Measurements from ENCODE around the gene KLK10. TPM values are rescaled to one million over a fixed set of nuclear protein-coding genes. Genes with fewer than 3 reads are reported as not detected.

KLK10 gene
- polyA plus RNA-seq, 1 of the 3 experiments (the other 2 are of a cell fraction) = not detected

DNA sequence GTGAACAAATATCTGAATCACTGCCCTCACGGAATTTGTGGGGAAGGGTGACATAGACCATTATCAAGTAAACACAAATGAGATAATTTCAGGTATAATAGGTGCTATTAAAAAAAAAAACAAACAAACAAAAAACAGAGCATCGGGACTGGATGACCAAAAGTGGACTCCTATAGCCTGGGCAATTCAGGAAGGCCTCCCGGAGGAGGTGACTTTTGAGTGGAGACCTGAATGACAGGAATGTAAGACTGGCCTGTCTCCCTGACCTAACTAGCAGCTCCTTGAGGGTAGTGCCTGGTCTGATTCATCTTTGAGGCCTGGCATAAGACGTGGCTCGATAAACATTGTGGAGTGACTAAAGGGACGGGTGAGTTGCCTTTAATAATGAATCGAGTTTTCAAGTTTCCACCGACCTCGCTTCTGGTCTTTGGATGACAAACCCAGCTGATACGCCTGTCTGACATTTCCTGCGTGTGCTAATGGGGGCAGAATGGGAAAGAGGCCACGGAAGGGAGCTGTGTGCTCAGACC, 6.8 kb downstream of the KLK10 start:
- Histone ChIP-seq H3K36me3 (replicated peaks in 1 of 2; ENCODE audit: control insufficient read depth in 1 of 2, insufficient read depth in 2 of 2, low read length in 1 of 2) (no peaks in the 10 kb centered on the region), H3K4me2 (no peak overlapping the region), H3K27me3 (ENCODE audit: insufficient read depth) (peaks cover 66% of the 10 kb centered on the region), H4K20me1 (ENCODE audit: insufficient read depth) (no peaks in the 10 kb centered on the region), H3F3A (replicated peaks; ENCODE audit: insufficient read depth) (no peaks in the 10 kb centered on the region), H3K9ac (no peak overlapping the region), H3K9me3 (no peaks in the 10 kb centered on the region), H3K4me1 (ENCODE audit: control insufficient read depth in 1 of 2, insufficient read depth in 2 of 2, low read depth in 1 of 2, low read length in 1 of 2) (no peaks in the 10 kb centered on the region), H3K4me3 (ENCODE audit: low read depth in 2 of 2, low read length in 1 of 2) (no peak overlapping the region), H3K9me2 (no peaks in the 10 kb centered on the region), H3K79me2 (ENCODE audit: insufficient read depth) (no peaks in the 10 kb centered on the region), H2AFZ (ENCODE audit: low read depth) (no peak overlapping the region), H3K27ac (ENCODE audit: low read depth in 2 of 2, low read length in 1 of 2) (no peak overlapping the region)
- WGBS (ENCODE audit: low lambda C conversion rate) = 13% methylated on average over 12 of the region's 12 CpGs
- no peak for TF ChIP-seq MXI1 (IDR thresholded peaks at IDR 0.05; ENCODE audit: low read depth, low read length)
- TF ChIP-seq YY1 (IDR thresholded peaks at IDR 0.05; ENCODE audit: low read depth) = no peak
- TF ChIP-seq, protein P1, sequence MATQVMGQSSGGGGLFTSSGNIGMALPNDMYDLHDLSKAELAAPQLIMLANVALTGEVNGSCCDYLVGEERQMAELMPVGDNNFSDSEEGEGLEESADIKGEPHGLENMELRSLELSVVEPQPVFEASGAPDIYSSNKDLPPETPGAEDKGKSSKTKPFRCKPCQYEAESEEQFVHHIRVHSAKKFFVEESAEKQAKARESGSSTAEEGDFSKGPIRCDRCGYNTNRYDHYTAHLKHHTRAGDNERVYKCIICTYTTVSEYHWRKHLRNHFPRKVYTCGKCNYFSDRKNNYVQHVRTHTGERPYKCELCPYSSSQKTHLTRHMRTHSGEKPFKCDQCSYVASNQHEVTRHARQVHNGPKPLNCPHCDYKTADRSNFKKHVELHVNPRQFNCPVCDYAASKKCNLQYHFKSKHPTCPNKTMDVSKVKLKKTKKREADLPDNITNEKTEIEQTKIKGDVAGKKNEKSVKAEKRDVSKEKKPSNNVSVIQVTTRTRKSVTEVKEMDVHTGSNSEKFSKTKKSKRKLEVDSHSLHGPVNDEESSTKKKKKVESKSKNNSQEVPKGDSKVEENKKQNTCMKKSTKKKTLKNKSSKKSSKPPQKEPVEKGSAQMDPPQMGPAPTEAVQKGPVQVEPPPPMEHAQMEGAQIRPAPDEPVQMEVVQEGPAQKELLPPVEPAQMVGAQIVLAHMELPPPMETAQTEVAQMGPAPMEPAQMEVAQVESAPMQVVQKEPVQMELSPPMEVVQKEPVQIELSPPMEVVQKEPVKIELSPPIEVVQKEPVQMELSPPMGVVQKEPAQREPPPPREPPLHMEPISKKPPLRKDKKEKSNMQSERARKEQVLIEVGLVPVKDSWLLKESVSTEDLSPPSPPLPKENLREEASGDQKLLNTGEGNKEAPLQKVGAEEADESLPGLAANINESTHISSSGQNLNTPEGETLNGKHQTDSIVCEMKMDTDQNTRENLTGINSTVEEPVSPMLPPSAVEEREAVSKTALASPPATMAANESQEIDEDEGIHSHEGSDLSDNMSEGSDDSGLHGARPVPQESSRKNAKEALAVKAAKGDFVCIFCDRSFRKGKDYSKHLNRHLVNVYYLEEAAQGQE (IDR thresholded peaks at IDR 0.05; ENCODE audit: low read depth, low read length) = no peak
- no peak for TF ChIP-seq GABPA (IDR thresholded peaks at IDR 0.05; ENCODE audit: low read depth)
- no peak for TF ChIP-seq MEF2A (IDR thresholded peaks at IDR 0.05; ENCODE audit: borderline replicate concordance, low read depth)
- TF ChIP-seq SMC3 (IDR thresholded peaks at IDR 0.05; ENCODE audit: low read depth, low read length) = no peak
- TF ChIP-seq EZH2phosphoT487 (IDR thresholded peaks at IDR 0.05; ENCODE audit: borderline replicate concordance, low read depth) = no peak
- TF ChIP-seq, protein P2, sequence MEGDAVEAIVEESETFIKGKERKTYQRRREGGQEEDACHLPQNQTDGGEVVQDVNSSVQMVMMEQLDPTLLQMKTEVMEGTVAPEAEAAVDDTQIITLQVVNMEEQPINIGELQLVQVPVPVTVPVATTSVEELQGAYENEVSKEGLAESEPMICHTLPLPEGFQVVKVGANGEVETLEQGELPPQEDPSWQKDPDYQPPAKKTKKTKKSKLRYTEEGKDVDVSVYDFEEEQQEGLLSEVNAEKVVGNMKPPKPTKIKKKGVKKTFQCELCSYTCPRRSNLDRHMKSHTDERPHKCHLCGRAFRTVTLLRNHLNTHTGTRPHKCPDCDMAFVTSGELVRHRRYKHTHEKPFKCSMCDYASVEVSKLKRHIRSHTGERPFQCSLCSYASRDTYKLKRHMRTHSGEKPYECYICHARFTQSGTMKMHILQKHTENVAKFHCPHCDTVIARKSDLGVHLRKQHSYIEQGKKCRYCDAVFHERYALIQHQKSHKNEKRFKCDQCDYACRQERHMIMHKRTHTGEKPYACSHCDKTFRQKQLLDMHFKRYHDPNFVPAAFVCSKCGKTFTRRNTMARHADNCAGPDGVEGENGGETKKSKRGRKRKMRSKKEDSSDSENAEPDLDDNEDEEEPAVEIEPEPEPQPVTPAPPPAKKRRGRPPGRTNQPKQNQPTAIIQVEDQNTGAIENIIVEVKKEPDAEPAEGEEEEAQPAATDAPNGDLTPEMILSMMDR (IDR thresholded peaks at IDR 0.05) = no peak
- TF ChIP-seq JUND (IDR thresholded peaks at IDR 0.05) = no peak
- no peak for TF ChIP-seq TCF12 (IDR thresholded peaks at IDR 0.05)
- no peak for TF ChIP-seq TEAD4 (IDR thresholded peaks at IDR 0.05; ENCODE audit: borderline replicate concordance, insufficient read depth)
- TF ChIP-seq, protein P3, sequence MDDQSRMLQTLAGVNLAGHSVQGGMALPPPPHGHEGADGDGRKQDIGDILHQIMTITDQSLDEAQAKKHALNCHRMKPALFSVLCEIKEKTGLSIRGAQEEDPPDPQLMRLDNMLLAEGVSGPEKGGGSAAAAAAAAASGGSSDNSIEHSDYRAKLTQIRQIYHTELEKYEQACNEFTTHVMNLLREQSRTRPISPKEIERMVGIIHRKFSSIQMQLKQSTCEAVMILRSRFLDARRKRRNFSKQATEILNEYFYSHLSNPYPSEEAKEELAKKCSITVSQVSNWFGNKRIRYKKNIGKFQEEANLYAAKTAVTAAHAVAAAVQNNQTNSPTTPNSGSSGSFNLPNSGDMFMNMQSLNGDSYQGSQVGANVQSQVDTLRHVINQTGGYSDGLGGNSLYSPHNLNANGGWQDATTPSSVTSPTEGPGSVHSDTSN (IDR thresholded peaks at IDR 0.05) = no peak
- TF ChIP-seq POLR2AphosphoS5 (IDR thresholded peaks at IDR 0.05; ENCODE audit: low read depth, low read length) = no peak
- no peak for DNase-seq
- CTCF ChIA-PET = interaction anchor here (1.8 kb wide), 1 partner anchor 9 kb away, joined by 6 read pairs; no protein-coding TSS in a partner anchor
- POLR2A ChIA-PET = no interaction called here
